Hepatocyte (in vitro differentiated cells): ENCODE results near the gene DCUN1D2.

Experiments
- CTCF ChIP-seq: fragments of 200-600 bp; sonication (generic); IDR thresholded peaks from 2 replicates; pipeline ENCODE4 v1.5.1; 2016; ENCODE audit warnings: antibody characterized with exemption, mild to moderate bottlenecking; ENCODE audit not compliant: poor library complexity
- EZH2 ChIP-seq: fragments of 200-600 bp; sonication (generic); IDR thresholded peaks from 2 replicates; pipeline ENCODE4 v1.6.1; 2016; ENCODE audit warnings: antibody characterized with exemption, mild to moderate bottlenecking, borderline replicate concordance

GRCh38 chr13:113456116-113456702, 34.3 kb downstream of the DCUN1D2 start:
- TF ChIP-seq EZH2 (no peak), CTCF (no peak)
